Measurements from ENCODE around the gene TRIM26. TPM values are rescaled to one million over a fixed set of nuclear protein-coding genes. Genes with fewer than 3 reads are reported as not detected.
"Not testable (repeated sequence)": the region's sequence is repeated elsewhere in the genome, so short reads cannot be mapped to it uniquely, and the experiment has no call there.

The TRIM26 gene
- 35.1 and 36.7 TPM in 2 replicates for total RNA-seq (2014; rRNA removed)
- polyA plus RNA-seq (2012) = 28.6 TPM

GRCh38 chr6:30212865-30213666 lies at the start of gene TRIM26:
TSS of gene TRIM26 (minus strand) at chr6:30213406. CDS start at chr6:30199103, 14,303 bp downstream.
- DNase-seq (ENCODE audit: low read depth) = peak; percentile 95

- DNase-seq (ENCODE audit: low read depth) = no peak
These were observed 46.9 kb upstream of the TRIM26 start for GRCh38 chr6:30260036-30260504.

GRCh38 chr6:30259140-30260035 lies 46.2 kb upstream of the TRIM26 start:
- peak; percentile 75 for DNase-seq (ENCODE audit: low read depth)

- DNase-seq (ENCODE audit: low read depth) = no peak
These were observed 45.0 kb upstream of the TRIM26 start for GRCh38 chr6:30258204-30258603.

- not testable (repeated sequence) for DNase-seq (ENCODE audit: low read depth)
These were observed 39.2 kb upstream of the TRIM26 start for GRCh38 chr6:30252417-30252816.

GRCh38 chr6:30244560-30244959 lies 31.4 kb upstream of the TRIM26 start:
- no peak for DNase-seq (ENCODE audit: low read depth)

- DNase-seq (ENCODE audit: low read depth) = peak; percentile 15
These were observed 25.1 kb upstream of the TRIM26 start for GRCh38 chr6:30238178-30238795.

- DNase-seq (ENCODE audit: low read depth) = no peak
These were observed 21.1 kb upstream of the TRIM26 start for GRCh38 chr6:30234356-30234755.

- DNase-seq (ENCODE audit: low read depth) = peak; percentile 70
These were observed 17.9 kb upstream of the TRIM26 start for GRCh38 chr6:30231067-30231466.

- no peak for DNase-seq (ENCODE audit: low read depth)
These were observed 14.7 kb upstream of the TRIM26 start for GRCh38 chr6:30227763-30228487.

GRCh38 chr6:30227242-30227722 lies 14.1 kb upstream of the TRIM26 start:
- DNase-seq (ENCODE audit: low read depth) = no peak

GRCh38 chr6:30223339-30223738 lies 10.1 kb upstream of the TRIM26 start:
- no peak for DNase-seq (ENCODE audit: low read depth)

- not testable (repeated sequence) for DNase-seq (ENCODE audit: low read depth)
These were observed 8.8 kb upstream of the TRIM26 start for GRCh38 chr6:30221956-30222355.

- DNase-seq (ENCODE audit: low read depth) = not testable (repeated sequence)
These were observed 8.2 kb upstream of the TRIM26 start for GRCh38 chr6:30221395-30221794.

GRCh38 chr6:30219244-30219643 lies 6.0 kb upstream of the TRIM26 start:
- DNase-seq (ENCODE audit: low read depth) = peak; percentile 44

GRCh38 chr6:30216096-30216495 lies 2.9 kb upstream of the TRIM26 start:
- DNase-seq (ENCODE audit: low read depth) = no peak

- no peak for DNase-seq (ENCODE audit: low read depth)
These were observed 1.4 kb upstream of the TRIM26 start for GRCh38 chr6:30214657-30214982.

GRCh38 chr6:30213957-30214656 lies 901 bp upstream of the TRIM26 start:
- DNase-seq (ENCODE audit: low read depth) = peak; percentile 62

GRCh38 chr6:30213667-30213956 lies 406 bp upstream of the TRIM26 start:
- DNase-seq (ENCODE audit: low read depth) = no peak

GRCh38 chr6:30211899-30212298 lies 1.3 kb downstream of the TRIM26 start:
- DNase-seq (ENCODE audit: low read depth) = no peak

- no peak for DNase-seq (ENCODE audit: low read depth)
These were observed 1.9 kb downstream of the TRIM26 start for GRCh38 chr6:30211306-30211705.

Data from LHCN-M2 (cell line).